ENCODE results near the gene C5AR1. TPM values are rescaled to one million over a fixed set of nuclear protein-coding genes. Genes with fewer than 3 reads are reported as not detected.
"Not testable (repeated sequence)": the region's sequence is repeated elsewhere in the genome, so short reads cannot be mapped to it uniquely, and the experiment has no call there.

C5AR1 gene
- total and polyA plus RNA-seq, 4 donors, result 1.8 to 5.3 (median 3.2) TPM

DNA sequence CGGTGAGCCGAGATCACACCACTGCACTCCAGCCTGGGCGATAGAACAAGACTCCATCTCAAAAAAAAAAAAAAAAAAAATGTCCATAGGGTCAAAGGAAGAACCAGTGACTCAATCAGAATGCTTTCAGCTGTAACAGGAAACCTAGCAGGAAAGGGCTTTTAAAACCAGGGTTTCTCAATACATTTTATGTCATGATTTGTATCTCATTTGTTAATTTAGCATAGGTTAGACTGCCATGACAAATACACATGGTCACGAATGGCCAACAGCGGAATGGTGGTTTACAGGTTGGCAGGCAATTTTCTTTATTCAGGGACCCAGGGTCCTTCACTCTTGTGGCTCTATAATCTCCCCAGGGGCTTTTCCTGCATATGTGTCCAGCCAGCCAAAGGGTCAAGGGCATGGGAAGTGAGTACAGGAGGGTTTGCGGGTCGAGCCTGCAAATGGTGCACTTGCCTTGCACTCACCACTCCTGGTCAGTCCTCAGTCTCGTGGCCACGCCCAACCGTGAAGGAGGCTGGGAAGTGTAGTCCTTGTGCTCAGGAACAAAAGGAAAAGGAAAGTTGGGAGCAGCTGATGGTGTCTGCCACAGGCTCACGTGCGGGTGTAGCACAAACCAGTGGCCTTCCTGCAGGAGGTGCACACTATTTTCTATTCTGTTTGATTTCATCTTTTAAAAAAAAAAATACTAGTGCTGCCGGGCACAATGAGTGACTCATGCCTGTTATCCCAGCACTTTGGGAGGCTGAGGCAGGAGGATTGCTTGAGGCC lies 54.3 kb downstream of the C5AR1 start:
- 87% methylated on average over 13 of the region's 13 CpGs for WGBS
- no peak for TF ChIP-seq NR2F2 (IDR thresholded peaks at IDR 0.05)
- TF ChIP-seq JUND (IDR thresholded peaks at IDR 0.05), result no peak
- TF ChIP-seq, protein P1, sequence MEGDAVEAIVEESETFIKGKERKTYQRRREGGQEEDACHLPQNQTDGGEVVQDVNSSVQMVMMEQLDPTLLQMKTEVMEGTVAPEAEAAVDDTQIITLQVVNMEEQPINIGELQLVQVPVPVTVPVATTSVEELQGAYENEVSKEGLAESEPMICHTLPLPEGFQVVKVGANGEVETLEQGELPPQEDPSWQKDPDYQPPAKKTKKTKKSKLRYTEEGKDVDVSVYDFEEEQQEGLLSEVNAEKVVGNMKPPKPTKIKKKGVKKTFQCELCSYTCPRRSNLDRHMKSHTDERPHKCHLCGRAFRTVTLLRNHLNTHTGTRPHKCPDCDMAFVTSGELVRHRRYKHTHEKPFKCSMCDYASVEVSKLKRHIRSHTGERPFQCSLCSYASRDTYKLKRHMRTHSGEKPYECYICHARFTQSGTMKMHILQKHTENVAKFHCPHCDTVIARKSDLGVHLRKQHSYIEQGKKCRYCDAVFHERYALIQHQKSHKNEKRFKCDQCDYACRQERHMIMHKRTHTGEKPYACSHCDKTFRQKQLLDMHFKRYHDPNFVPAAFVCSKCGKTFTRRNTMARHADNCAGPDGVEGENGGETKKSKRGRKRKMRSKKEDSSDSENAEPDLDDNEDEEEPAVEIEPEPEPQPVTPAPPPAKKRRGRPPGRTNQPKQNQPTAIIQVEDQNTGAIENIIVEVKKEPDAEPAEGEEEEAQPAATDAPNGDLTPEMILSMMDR (IDR thresholded peaks at IDR 0.05; ENCODE audit: low read depth, low read length, missing input control), result no peak
- TF ChIP-seq, protein P2, sequence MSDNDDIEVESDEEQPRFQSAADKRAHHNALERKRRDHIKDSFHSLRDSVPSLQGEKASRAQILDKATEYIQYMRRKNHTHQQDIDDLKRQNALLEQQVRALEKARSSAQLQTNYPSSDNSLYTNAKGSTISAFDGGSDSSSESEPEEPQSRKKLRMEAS (IDR thresholded peaks at IDR 0.05), result no peak
- no peak for TF ChIP-seq HNF4A (conservative IDR thresholded peaks at IDR 0.05)
- TF ChIP-seq FOXA1 (IDR thresholded peaks at IDR 0.05), result no peak
- no peak for TF ChIP-seq HNF4G (IDR thresholded peaks at IDR 0.05)
- no peak for TF ChIP-seq GABPA (IDR thresholded peaks at IDR 0.05 in 1 of 2, conservative IDR thresholded peaks at IDR 0.05 in 1 of 2)
- no peak for TF ChIP-seq ATF3 (IDR thresholded peaks at IDR 0.05)
- TF ChIP-seq YY1 (IDR thresholded peaks at IDR 0.05), result no peak
- TF ChIP-seq TAF1 (conservative IDR thresholded peaks at IDR 0.05), result no peak
- no peak for TF ChIP-seq REST (IDR thresholded peaks at IDR 0.05)
- no peak for TF ChIP-seq RAD21 (IDR thresholded peaks at IDR 0.05)
- TF ChIP-seq RXRA (IDR thresholded peaks at IDR 0.05), result no peak
- TF ChIP-seq, protein P3, sequence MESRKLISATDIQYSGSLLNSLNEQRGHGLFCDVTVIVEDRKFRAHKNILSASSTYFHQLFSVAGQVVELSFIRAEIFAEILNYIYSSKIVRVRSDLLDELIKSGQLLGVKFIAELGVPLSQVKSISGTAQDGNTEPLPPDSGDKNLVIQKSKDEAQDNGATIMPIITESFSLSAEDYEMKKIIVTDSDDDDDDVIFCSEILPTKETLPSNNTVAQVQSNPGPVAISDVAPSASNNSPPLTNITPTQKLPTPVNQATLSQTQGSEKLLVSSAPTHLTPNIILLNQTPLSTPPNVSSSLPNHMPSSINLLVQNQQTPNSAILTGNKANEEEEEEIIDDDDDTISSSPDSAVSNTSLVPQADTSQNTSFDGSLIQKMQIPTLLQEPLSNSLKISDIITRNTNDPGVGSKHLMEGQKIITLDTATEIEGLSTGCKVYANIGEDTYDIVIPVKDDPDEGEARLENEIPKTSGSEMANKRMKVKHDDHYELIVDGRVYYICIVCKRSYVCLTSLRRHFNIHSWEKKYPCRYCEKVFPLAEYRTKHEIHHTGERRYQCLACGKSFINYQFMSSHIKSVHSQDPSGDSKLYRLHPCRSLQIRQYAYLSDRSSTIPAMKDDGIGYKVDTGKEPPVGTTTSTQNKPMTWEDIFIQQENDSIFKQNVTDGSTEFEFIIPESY (IDR thresholded peaks at IDR 0.05), result no peak
- no peak for TF ChIP-seq SP1 (IDR thresholded peaks at IDR 0.05)
- no peak for TF ChIP-seq EGR1 (IDR thresholded peaks at IDR 0.05; ENCODE audit: low read depth in 2 of 2)
- peaks cover 19 to 53% (median 28%) of the 10 kb centered on the region in 4 donors for H3K36me3 ChIP-seq (ENCODE audit: control insufficient read depth in 4 of 4, insufficient read depth in 3 of 4, low read depth in 1 of 4, low read length in 3 of 4)
- no peaks in the 10 kb centered on the region for H3K9me3 ChIP-seq (ENCODE audit: control insufficient read depth in 4 of 4, low read length in 3 of 4)
- H3K4me3 ChIP-seq (ENCODE audit: low read depth in 1 of 3, low read length in 3 of 3), result no peak overlapping the region
- peak overlapping the region in 1 of 2 donors; percentile 48 for H3K27ac ChIP-seq (ENCODE audit: low read depth in 1 of 2, low read length in 2 of 2)
- H3K4me1 ChIP-seq (ENCODE audit: control insufficient read depth in 4 of 4, insufficient read depth in 4 of 4, low read length in 3 of 4), result peaks cover 0 to 4% (median 0%) of the 10 kb centered on the region in 4 donors
- no peak overlapping the region for H3K9ac ChIP-seq (ENCODE audit: low read depth in 1 of 2, low read length in 2 of 2)
- DNase-seq (ENCODE audit: low spot score), result no peak
- no peaks in the 10 kb centered on the region for H3K27me3 ChIP-seq (ENCODE audit: control insufficient read depth in 4 of 4, insufficient read depth in 4 of 4, low read length in 3 of 4)

DNA sequence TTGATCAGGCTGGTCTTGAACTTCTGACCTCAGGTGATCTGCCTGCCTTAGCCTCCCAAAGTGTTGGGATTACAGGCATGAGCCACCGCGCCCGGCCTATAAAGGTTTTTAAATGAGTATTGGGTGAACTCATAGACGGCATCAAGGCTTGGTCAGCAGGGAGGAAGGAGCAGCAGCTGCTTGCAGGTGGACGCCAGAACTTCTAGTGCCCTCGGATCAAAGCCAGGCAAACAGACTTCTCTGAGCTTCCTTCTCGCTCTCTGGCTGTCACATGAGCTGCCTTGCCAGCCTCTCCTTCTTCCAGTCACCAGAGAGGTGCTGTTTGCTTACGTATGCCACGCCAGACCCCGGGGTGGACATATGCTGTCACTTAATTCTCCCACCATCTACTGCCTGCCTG lies 55.8 kb downstream of the C5AR1 start:
- H3K9ac ChIP-seq (ENCODE audit: low read depth in 1 of 2, low read length in 2 of 2); H3K4me1 ChIP-seq (ENCODE audit: control insufficient read depth in 4 of 4, insufficient read depth in 4 of 4, low read length in 3 of 4); H3K9me3 ChIP-seq (ENCODE audit: control insufficient read depth in 4 of 4, low read length in 3 of 4); H3K27me3 ChIP-seq (ENCODE audit: control insufficient read depth in 4 of 4, insufficient read depth in 4 of 4, low read length in 3 of 4); H3K4me3 ChIP-seq (ENCODE audit: low read depth in 1 of 3, low read length in 3 of 3); H3K27ac ChIP-seq (ENCODE audit: low read depth in 1 of 2, low read length in 2 of 2); DNase-seq (ENCODE audit: low spot score): not testable (repeated sequence)
- H3K36me3 ChIP-seq (ENCODE audit: control insufficient read depth in 4 of 4, insufficient read depth in 3 of 4, low read depth in 1 of 4, low read length in 3 of 4), result peaks cover 15 to 43% (median 26%) of the 10 kb centered on the region in 4 donors
- 97% methylated on average over 10 of the region's 10 CpGs for WGBS

Measured in liver (tissue), 9 donors.